Measurements from ENCODE around the gene LIN28B.
A peak's percentile ranks its signal among the peaks of the same experiment; 100 is the strongest.
"Not testable (repeated sequence)": the region's sequence is repeated elsewhere in the genome, so short reads cannot be mapped to it uniquely, and the experiment has no call there.

LIN28B gene

GRCh38 chr6:104957301-104958177, 632 bp downstream of the LIN28B start:
- DNase-seq = no peak

DNA sequence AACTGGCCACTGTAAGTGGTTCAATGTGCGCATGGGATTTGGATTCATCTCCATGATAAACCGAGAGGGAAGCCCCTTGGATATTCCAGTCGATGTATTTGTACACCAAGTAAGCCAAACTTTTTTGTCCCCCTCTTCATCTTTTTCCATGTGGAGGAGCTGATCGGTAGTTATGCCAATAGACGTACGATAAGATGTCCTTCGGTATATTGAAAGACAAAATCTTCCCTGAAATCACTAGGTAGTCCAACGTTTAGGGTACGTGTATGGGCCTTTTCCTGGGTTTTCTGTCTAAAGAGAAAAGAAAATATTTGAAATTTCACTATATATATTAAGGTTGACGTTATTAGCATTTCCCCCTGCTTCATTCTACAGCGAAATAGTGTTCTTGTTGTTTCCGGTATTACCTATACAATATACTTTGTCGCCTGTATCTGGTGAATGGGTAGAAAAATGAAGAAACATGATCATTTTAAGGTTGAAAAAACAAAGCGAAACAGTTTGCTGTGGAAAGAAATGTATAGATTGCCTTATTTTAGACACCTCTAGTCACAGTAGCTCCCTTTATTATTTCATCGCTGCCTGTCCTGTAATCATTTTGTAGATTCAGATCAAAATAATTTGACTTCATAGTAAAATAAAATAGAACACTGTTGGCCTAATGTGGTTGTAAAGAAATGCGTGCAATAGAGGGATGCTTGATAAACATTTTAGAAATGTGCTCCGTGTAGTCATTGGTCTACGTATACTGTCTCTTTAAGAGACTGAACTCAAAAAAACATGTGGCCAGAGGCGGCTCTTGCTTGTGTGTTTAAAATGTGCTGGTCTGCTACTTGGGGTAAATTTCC, 1.5 kb downstream of the LIN28B start:
- no peak for DNase-seq

DNA sequence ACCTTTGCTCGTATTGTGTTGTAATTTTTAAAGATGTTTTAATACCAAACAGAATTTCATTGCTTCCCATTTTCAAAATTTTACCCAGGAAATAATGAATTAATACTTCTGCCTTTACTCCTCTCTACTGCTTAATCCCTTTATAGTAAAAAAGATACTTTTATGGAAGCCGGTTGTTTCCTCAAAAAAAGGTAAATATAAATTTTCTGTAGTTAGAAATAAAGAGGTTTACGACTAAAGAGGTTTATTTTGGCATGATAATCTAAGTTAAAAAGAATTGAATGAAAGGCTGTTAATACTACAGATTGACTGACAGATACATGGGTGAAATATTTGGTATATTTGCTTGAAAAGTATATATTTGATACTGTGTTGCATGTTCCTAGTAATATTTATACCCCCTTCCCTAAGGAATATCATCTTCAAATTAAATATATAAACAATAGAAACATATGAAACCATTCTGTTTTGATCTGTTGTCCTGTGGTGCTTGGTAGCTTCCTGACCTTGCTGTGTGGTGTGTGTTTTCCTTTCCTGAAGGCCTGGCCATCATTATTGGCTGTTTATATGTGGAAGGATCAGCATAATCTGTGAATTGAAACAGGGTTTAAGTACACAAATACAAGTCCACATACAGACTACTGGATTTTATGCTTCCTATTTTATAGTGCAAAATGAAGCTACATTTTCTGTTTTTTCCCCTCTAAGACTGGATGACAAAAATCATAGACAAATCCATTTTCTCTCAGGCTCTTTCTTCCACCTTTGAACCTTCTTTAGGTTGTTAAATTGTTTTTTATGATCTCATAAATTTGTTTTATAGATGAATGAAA, 2.3 kb downstream of the LIN28B start:
- no peak for DNase-seq

DNA sequence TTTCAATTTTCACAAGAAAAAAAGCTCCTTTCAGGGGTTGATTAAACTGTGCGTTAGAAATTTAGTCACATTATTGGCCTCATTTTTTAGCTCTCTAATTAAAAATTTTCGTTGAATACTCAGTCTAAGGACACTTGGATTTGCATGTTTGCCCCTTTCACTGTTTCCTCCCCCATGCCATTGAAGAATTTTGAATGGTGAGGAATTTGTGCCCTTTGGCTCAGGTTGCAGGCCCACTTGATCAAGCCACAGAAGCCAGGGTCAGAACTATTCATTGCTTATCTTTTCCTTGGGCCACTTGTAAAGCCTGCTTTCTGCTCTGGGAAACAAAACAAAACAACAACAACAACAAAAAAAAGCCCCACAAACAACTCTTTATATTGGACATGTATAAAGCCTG, 12.2 kb downstream of the LIN28B start:
- DNase-seq = no peak

- no peak for DNase-seq
Measured at GRCh38 chr6:104969785-104970581, 13.1 kb downstream of the LIN28B start.

GRCh38 chr6:104973404-104973803, 16.5 kb downstream of the LIN28B start:
- DNase-seq = no peak

DNA sequence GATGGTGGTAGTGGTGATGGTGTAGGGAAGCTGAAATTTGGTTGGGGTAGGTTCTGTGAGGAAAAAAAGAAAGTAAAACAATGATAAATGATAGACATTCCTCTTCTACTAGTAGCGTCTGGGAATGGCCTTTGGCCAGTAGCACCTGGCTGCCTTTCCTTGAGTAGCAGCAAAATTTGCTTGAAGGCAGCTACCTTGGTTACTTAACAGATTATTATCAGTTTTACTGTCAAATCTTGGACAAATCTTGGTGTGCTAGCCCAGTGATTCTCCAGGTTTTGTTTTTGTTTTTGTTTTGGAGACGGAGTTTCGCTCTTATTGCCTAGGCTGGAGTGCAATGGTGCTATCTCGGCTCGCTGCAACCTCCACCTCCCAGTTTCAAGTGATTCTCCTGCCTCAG, 26.4 kb downstream of the LIN28B start:
- no peak for DNase-seq

GRCh38 chr6:104983776-104984175, 26.9 kb downstream of the LIN28B start:
- DNase-seq = no peak

- no peak for DNase-seq
Measured at GRCh38 chr6:104984831-104985230, 27.9 kb downstream of the LIN28B start.

GRCh38 chr6:104985875-104986274, 29.0 kb downstream of the LIN28B start:
- DNase-seq = not testable (repeated sequence)

- no peak for DNase-seq
Measured at GRCh38 chr6:104986625-104987024, 29.7 kb downstream of the LIN28B start.

GRCh38 chr6:104987218-104987617, 30.3 kb downstream of the LIN28B start:
- no peak for DNase-seq

GRCh38 chr6:104990085-104990484, 33.2 kb downstream of the LIN28B start:
- no peak for DNase-seq

DNA sequence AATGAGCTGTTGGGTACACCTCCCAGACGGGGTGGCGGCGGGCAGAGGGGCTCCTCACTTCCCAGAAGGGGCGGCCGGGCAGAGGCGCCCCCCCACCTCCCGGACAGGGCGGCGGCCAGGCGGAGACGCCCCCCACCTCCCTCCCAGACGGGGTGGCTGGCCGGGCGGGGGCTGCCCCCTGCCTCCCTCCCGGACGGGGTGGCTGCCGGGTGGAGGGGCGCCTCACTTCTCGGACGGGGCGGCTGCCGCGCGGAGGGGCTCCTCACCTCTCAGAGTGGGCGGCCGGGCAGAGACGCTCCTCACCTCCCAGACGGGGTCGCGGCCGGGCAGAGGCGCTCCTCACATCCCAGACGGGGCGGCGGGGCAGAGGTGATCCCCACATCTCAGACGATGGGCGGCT, 34.2 kb downstream of the LIN28B start:
- not testable (repeated sequence) for DNase-seq

- not testable (repeated sequence) for DNase-seq
Measured at GRCh38 chr6:104993576-104993975, 36.7 kb downstream of the LIN28B start.

DNA sequence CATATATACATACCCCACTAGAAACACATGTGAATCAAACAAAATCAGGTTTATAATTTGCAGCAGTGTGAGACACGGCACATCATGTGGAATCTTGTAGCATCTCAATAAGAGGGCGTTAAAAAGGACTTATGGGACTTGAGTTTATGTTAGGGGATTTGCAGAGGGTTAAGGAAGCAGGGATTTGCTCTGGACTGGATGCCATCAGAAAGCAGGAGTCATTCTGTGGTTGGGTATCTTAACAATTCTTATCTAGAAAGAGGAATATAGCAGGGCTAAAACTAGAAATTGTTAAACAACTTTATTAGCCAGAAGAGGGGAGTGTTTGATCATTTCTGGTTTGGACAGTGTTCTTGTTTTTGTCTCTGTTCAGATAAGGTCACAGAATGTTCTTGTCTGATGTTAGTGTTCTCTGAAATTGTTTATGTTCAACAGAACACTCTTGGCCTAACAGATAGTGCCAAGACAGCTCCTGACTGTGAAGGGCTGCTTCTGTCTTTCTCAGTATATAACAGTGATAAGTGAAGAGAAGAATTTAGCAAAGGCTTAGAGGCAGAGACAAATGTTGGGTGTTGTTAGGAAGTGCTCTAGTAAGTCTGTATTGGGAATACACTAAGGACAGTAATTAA, 39.2 kb downstream of the LIN28B start:
- DNase-seq = no peak

- no peak for DNase-seq
Measured at GRCh38 chr6:105001063-105001462, 44.2 kb downstream of the LIN28B start.

GRCh38 chr6:105001906-105002305, 45.0 kb downstream of the LIN28B start:
- DNase-seq = no peak

GRCh38 chr6:105005451-105005850, 48.5 kb downstream of the LIN28B start:
- DNase-seq = peak; percentile 68

- not testable (repeated sequence) for DNase-seq
Measured at GRCh38 chr6:105013459-105013858, 56.6 kb downstream of the LIN28B start.

- no peak for DNase-seq
Measured at GRCh38 chr6:105014448-105014847, 57.5 kb downstream of the LIN28B start.

DNA sequence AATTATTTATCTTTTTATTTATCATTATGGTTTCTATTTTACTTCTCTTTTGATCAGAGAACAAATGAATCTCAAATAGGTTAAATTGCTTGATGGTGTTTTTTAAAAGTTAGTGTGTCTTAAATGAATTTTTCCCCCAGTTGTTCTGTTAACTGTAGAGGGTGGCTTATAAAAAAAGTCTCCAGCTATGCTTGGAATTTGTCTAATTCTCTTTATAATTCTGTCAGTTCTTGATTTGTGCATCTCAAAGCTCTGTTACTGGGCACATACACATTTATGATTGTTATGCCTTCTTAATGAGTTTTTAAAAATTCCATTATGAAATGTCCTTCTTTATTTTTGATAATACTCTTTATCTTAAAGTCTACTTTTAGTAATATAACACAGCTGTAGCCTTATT, 58.0 kb downstream of the LIN28B start:
- DNase-seq = no peak

Data from MV-4-11 (cell line).